A549 (cell line): Measurements from ENCODE around the gene PYCARD.

ENCODE experiments used
- JUN ChIP-seq, 2 experiments: fragments of >200 bp; sonication (Bioruptor Twin); formaldehyde crosslinking; IDR thresholded peaks; 2 replicates in 1 of 2; 3 replicates in 1 of 2; pipeline ENCODE4 v1.6.1; 2016 to 2017
- RFX5 ChIP-seq: fragments of 450-650 bp; IDR thresholded peaks from 2 replicates; pipeline ENCODE4 v1.7.1; 2014; ENCODE audit warnings: antibody characterized with exemption, mild to moderate bottlenecking, moderate library complexity
- TF ChIP-seq, protein P1 (sequence below): fragments of >200 bp; sonication (Bioruptor Twin); formaldehyde crosslinking; IDR thresholded peaks from 3 replicates; pipeline ENCODE4 v1.5.1; 2016

DNA sequence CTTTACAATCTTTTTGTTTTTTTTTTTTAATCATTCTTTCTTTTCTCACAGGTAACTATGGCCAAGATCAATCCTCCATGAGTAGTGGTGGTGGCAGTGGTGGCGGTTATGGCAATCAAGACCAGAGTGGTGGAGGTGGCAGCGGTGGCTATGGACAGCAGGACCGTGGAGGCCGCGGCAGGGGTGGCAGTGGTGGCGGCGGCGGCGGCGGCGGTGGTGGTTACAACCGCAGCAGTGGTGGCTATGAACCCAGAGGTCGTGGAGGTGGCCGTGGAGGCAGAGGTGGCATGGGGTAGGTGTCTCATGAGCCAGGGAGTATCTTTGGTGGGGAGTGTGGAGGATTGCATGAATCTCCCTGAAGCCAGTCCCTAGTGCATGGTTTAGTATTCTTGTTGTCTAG lies 17.7 kb downstream of the PYCARD start:
- TF ChIP-seq, protein P1, sequence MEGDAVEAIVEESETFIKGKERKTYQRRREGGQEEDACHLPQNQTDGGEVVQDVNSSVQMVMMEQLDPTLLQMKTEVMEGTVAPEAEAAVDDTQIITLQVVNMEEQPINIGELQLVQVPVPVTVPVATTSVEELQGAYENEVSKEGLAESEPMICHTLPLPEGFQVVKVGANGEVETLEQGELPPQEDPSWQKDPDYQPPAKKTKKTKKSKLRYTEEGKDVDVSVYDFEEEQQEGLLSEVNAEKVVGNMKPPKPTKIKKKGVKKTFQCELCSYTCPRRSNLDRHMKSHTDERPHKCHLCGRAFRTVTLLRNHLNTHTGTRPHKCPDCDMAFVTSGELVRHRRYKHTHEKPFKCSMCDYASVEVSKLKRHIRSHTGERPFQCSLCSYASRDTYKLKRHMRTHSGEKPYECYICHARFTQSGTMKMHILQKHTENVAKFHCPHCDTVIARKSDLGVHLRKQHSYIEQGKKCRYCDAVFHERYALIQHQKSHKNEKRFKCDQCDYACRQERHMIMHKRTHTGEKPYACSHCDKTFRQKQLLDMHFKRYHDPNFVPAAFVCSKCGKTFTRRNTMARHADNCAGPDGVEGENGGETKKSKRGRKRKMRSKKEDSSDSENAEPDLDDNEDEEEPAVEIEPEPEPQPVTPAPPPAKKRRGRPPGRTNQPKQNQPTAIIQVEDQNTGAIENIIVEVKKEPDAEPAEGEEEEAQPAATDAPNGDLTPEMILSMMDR: no peak
- TF ChIP-seq RFX5: no peak
- TF ChIP-seq JUN (IDR thresholded peaks at IDR 0.05): no peak
